Lung microvascular endothelial cell (primary cell): ENCODE data around the gene SLC35G6. TPM values are rescaled to one million over a fixed set of nuclear protein-coding genes. Genes with fewer than 3 reads are reported as not detected.
"Not testable (repeated sequence)": the region's sequence is repeated elsewhere in the genome, so short reads cannot be mapped to it uniquely, and the experiment has no call there.

Source experiments
- DNase-seq, 2 donors: peaks; one replicate each; pipeline versions ENCODE4 v3.0.0 to v3.0.0-alpha.2; 2010; ENCODE audit warnings: low read depth in 2 of 2
- total RNA-seq: library from RNA; depleted of rRNA; stranded (reverse); fragments of >200 nt; gene quantifications from 2 replicates; pipeline ENCODE4 v1.2.1, GENCODE V29; 2014

Gene SLC35G6
- total RNA-seq, 1 donor from 2014 or later: not detected

DNA sequence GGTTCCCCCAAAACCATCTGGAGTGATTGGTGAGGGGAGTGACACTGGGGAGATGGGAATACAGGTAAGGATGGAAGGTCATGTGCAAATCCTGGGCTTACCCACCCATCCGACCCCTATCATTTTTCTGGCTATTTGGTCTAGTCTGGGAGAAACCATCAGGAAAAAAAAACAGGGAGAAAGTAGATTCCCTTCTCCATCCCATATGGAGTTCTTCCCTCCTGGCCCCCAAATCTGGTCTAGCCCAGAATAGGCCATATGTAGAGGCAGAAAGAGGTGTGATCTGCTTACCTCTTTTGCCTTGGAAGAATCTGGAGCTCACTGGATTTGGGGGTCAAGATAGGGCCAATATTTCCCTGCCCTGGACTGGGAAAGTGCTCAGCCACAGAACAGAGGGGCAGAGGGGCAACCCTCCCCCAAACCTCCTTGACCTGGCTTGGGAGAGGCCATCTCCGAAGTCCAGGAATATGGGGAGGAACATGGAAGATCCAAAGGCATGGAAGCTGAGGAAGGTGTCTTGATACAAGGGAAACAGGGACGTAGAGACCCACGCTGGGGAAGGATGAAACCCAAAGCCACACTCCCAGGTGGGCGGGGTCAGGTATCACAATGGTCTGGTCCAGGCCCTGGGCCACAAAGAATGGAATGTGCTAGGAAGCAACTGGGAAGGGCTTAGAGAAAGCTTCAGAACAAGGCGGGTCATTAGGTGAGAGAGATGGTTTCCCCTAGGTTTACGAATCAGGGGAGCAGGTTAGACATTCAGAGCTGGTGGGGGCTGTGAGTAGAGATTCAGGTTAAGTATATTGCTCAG is 20.2 kb upstream of the SLC35G6 start:
- DNase-seq: no peak

DNA sequence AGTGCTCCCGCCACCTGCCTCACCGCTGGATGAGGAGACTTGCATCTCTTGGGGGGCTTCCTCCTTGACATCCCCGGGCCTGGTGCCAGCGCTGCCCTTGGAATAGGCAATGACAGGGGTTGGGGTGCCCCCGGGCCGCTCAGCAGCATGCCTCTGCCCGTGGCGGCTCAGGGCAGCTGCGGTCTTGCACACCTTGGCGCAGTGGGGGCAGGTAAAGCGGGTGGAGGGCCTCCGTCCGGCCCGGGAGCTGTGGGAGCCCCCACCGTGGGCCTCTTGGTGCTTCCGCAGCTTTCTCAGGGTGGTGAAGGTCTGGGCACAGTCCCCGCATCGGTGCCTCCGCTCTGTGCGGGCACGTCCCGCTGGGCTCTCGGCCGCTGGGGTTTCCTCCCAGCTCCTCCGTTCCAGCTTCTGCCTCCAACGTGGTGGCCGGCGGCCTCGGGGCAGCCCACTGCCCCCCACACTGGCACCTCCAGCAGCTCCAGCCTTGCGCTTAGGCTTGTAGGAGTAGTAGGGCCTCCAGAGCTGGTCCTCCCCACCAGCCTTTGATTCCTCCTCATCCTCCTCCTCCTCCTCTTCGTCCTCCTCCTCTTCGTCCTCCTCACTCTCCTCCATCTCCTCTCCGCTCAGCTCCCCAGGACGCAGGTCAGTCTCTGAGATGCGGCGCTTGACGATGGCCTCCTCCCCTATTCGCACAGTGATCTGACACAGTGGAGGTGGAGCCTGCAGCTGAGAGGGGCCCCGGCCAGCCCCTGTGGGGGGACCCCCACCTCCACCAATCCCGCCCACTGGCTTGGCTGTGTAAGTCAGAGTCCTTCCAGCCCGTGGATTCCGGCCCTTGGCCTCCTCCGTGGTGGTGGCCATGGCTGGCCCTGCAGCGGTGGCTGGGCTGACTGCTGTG is 18.5 kb upstream of the SLC35G6 start:
- DNase-seq: no peak

DNA sequence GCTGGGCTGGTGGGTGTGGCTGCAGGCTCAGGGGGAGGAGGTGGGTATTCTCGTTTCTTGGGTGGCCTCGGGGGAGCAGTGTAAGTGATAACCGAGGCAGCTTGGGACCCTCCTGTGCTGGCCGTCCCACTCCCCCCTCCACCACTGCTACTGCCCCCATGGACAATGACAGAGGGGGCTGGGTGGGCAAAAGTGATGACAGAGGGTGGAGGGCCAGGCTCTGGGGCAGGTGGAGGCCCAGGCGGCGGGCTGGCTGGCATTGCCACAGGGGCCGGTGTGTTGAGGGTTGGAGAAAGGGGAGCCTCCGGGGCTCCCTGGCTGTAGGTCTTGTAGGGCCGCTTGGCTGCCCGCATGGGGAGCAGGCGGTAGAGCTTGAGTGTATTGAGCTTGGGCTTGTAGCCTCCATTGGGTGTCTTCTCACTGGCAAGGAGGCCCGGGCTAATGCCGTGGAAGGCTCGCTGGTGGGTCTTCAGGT is 17.8 kb upstream of the SLC35G6 start:
- DNase-seq: no peak

DNA sequence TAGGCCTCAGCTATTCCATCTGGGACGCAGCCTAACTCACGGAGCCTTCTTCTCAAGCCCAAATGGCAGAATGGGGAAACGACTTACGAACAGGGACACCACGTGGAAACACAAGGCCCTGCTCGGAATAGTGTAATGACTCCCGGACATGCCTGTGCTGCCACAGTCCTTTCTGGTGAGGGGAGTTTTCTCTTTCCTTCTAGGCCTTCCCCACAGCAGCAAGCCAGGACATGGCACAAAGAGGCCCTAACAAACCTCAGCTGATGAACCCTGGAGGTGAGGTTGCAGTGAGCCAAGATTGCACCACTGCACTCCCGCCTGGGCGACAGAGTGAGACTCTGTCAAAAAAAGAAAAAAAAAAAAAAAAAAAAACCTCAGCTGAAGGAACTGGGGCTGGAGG is 17.2 kb upstream of the SLC35G6 start:
- DNase-seq: no peak

DNA sequence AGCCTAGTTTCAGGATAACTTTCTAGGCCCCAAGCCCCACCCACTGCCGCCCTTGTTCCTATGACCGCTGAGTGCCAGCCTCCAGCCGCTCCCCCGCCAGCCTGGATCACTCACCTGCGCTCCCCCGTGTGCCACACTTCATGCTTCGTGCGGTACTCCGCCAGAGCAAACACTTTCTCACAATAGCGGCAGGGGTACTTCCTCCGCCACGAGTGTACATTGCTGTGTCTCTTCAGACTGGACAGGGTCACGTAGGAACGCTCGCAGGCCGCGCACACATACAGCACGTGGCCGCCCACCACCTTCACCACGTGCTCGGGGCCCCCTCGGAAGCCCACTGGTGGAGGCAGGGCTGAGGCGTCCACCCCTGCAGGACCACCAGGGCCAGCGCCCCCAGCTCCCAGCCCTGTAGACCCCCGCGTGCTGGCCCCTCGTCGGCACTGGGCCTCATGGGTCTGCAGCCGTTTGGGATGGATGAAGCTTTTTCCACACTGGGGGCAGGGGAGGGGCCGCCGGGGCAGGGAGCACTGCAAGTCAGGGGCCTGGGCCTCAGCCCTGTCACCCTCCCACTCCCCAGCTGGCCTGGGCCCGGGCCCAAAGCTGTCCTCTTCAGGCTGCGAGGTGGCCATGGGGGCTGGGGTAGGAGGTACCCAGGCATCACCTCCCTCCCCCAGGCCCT is 15.5 kb upstream of the SLC35G6 start:
- DNase-seq: no peak

DNA sequence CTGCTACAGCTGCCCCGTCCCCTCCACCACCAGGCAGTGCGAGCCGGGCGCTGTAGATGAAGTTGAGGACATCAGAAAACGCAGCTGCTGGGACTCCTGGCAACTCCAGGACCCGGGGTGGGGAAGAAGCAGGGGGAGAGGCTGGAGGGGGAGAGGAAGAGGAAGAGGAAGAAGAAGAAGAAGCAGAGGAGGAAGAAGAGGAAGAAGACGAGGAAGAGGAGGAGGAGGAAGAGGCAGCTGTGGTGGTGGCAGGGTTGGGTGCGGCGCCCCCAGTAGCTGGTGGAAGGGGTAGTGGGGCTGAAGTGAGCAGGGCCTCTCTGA is 15.0 kb upstream of the SLC35G6 start:
- no peak for DNase-seq

DNA sequence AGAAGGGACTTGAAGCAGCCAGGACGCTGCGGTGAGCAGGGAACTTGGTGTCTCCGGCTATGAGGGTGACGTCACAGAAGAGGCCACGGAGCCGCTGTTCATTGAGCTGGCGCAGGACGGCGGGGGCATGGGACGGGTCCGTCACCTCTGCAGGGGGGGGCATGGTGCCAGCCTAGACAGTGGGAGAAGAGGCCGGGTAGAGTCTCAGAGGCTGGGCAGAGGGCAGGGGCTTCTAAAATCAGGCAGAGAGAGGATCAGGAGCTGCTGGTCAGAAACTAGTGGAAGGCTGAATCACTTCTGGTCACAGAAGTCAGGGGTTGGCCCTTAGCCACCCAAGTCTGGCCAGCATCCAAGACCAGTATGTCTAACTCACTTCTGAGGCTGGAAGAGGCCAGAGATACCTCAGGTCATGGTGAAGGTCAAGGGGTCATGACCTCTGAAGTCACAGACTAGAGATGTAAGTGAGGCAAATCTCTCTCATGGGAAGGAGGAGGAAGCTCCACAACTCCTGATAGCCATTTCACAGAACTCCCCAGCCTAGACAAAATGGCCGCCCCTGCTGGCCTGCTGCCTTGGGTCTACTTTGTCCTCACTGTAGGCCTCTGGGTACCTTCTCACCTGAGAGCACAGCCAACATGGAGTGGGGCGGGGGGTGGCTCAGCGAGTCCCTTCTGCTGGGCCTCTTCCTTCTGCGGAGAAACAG is 14.5 kb upstream of the SLC35G6 start:
- DNase-seq: peak; percentile 43 to 82

DNA sequence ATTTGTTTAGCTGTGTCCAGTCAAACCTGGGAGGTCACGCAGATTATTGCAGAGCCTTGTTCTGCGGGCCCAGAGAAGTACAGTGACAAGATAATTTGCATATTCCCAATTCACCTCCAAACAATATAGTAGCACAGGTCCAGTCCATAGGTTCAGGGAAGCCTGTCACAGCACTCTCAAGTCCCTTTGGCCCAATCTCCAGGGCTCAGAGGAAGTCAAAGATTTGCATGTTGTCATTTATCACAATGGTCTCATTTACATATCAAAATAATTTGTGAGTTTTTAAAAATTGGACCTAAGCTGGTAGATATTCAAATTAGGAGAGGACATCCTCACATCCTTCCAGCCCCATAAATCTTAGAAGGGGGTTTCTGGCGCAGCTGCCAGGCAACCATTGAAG is 13.7 kb upstream of the SLC35G6 start:
- DNase-seq: no peak

DNA sequence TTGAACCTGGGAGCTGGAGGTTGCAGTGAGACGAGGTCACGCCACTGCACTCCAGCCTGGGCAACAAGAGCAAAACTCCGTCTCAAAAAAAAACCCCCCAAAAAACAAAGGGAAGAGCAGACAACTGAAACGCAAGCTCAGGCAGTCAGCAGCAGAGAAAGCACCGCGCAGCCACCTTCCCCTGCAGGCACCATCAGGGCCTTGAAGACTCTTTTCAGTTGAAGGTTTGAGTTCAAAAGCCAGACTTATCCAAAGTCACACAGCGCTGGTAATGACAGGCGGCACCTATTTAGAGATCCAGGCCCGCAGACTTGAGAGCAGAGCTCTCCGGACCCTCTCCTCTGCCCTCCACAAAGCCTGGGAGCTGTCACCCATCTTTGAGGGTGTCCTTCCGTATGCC is 13.0 kb upstream of the SLC35G6 start:
- DNase-seq: no peak

DNA sequence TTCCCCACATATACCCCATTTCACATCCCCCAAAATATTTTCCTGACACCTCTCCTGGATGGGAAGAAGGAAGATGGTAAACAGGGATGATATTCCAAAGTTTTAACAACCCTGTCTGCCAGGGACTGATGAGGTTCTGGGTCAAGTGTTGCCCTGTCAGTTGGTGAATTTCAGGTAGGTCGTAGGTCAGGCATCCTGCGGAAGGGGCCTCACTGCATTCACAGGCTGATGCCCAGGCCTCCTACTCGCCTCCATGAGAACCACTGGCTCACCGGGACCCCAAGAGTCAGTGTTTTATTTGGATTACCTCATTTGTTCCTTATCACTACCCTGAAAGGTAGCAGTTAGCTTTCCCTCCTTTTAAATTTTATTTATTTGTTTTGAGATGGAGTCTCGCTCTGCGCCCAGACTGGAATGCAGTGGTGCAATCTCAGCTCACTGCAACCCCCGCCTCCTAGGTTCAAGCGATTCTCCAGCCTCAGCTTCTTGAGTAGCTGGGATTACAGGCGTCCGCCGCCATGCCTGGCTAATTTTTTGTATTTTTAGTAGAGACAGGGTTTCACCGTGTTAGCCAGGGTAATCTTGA is 12.3 kb upstream of the SLC35G6 start:
- DNase-seq: no peak

DNA sequence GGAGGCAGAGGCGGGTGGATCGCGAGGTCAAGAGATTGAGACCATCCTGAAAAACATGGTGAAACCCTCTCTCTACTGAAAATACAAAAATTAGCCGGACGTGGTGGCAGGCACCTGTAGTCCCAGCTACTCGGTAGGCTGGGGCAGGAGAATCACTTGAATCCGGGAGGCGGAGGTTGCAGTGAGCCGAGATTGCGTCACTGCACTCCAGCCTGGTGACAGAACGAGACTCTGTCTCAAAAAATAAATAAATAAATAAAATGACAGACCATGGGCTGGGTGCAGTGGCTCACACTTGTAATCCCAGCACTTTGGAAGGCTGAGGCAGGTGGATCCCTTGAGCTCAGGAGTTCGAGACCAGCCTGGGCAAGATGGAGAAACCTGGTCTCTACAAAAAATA is 11.4 kb upstream of the SLC35G6 start:
- DNase-seq: not testable (repeated sequence)

DNA sequence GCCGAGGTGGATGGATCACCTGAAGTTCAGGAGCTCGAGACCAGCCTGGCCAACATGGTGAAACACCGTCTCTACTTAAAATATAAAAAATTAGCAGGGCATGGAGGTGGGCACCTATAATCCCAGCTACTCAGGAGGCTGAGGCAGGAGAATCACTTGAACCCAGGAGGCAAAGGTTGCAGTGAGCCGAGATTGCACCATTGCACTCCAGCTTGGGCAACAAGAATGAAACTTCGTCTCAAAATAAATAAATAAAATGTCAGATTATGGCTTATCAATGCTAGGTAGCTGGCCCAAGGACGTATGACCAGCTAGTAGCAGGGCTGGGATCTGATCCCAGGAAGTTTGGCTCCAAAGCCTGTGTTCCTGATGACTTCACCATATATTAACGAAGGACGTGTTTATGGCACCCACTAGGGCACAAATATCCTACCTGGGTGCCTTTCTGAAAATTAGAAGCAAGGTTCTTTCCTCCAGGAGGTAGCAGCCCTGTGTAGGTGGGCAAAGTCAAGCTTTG is 10.7 kb upstream of the SLC35G6 start:
- not testable (repeated sequence) for DNase-seq

DNA sequence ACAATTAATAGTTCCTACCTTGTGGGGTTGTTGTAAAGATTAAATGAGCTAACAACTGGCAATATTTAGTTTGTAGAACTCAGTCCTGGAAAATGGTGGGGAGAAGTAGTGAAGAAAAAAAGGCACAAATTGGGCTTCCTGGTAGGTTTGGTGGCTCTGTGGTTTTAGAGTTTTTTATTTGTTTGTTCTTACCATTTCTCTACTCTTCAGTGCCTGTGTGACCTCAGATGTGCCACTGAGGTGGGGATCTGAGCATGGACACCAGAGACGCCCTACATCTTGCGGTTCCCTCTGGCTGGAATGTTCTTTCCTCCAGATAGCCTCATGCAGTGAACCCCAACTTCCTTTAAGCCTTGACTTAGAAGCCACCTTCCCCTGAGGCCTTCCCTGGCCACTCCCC is 9.5 kb upstream of the SLC35G6 start:
- no peak for DNase-seq

DNA sequence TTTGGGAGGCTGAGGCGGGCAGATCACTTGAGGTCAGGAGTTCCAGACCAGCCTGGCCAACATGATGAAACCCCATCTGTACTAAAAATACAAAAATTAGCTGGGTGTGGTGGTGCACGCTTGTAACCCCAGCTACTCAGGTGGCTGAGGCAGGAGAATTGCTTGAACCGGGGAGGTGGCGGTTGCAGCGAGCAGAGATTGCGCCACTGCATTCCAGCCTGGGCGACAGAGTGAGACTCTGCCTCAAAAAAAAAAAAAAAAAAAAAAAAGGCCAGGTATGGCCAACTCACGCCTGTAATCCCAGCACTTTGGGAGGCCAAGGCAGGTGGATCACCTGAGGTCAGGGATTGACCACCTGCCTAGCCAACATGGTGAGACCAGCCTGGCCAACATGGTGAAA is 6.5 kb upstream of the SLC35G6 start:
- not testable (repeated sequence) for DNase-seq

DNA sequence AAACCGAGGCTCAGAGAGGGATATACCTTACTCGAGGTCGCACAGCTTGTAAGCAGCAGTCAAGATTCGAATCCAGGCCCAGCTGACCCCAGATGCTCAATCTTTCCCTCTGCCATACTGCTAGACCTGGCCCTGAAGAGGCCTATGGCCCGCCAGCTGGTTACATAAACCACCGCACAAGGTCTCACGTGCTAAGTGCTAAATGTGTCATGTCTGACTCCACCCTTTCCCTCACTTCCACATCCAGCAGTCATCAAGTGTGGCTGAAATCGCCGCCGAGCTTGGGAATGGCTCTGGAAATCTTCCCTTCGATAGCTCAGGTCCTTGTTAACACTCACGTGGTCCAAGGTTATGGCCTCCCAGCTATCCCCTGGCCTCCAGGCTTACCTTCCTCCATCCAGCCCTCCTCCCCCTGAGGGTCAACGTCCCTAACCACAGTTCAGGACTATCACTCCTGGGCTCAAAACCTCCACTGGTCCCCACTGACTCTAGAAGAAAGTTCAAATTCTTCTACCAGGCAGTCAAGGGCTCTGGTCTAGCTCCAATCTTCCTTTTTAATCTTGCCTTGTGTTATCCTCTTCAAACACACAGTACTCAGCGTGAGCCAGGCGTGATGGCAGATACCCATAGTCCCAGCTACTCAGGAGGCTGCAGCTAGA is 5.4 kb upstream of the SLC35G6 start:
- peak; percentile 49 to 78 for DNase-seq

DNA sequence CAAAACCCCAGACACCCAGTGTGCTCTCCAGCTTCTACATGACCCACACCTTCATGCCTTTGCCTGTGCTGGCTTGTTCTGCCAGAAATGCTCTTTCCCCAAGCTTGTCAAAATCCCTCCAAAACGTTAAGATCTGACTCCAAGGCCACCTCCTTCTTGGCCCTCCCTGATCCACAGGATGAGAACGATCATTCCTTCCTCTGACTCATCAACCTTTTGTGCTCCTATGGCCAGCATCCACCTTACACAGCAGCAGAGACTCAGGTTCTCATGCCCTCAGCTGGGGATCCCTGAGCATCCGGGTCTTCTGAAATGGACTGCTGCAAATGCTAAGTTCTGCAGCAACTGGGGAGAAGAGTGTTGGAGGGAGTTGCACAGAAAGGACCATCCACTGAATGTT is 4.8 kb upstream of the SLC35G6 start:
- peak in 1 of 2 donors; percentile 78 for DNase-seq

DNA sequence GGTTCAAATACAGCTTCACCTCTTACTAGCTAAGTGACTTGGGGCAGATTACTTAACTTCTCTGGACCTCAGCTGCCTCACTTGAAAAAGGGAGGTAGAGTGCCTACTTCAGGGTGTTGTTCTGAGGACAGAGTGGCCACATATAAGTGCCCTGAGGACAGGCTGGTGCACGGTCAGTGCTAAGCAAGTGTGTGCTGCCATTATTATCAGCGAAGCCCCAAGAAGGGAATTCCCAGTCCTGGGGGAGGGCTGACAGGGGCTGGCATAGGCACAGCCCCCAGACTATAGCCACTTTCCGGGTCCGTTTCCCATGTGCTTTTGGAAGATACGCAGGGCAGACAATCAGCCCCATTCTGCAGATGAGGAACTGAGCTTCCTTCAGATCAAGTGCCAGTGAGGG is 4.3 kb upstream of the SLC35G6 start:
- DNase-seq: no peak

DNA sequence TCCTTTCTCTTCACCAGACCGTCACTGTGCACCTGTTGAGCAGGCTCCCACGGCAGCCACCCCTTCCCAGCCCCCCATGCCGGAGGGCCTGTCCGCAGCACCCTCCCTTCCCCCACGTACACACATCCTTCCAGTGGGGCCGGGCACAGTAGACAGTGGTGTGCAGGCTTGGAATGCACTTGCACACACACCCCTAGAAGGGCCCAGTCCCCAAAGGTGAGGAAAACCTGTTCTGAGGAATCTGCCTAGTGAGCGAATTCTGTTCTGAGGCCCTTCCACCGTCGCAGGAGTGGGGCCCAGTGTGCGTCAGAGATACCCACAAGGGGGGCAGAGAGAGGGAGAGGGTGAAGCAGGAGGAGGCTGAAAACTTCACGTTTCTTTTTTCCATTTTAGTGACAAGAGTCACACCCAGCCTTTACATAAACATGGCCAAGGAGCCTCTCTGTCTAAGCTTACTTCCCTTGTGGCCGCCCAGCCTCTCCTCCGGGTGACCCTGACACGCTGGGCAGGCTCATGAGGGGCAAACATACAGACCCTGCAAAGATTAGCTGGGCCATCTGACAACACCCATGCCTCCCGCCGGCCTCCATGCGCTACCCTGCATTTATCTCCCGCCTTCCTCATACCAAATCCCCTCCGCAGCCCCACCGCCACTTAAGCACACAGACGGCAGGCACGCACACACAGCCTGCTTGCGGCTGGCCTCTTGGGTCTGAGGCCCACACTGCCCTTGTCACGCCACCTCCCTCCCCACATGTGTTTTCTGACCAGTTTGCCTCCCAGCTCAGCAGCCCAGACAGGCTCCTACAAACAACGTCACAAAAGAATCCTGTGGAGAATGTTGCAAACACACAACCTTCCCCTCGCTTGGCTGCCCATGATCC is 3.6 kb upstream of the SLC35G6 start:
- peak; percentile 30 to 72 for DNase-seq
